GM12875 (cell line): ENCODE data around the gene ZNF23.
A peak's percentile ranks its signal among the peaks of the same experiment; 100 is the strongest.

Experiments used
- H3K4me3 ChIP-seq: one replicate; pipeline ENCODE4 v1.5.1; 2011; ENCODE audit warnings: low read depth, low read length, control low read depth
- TF ChIP-seq, protein P1 (sequence below): IDR thresholded peaks from 2 replicates; pipeline ENCODE4 v1.5.1; 2011; ENCODE audit warnings: low read depth, mild to moderate bottlenecking, control low read depth, inconsistent platforms, low read length, moderate library complexity, borderline replicate concordance; ENCODE audit not compliant: insufficient read depth

Gene ZNF23

DNA sequence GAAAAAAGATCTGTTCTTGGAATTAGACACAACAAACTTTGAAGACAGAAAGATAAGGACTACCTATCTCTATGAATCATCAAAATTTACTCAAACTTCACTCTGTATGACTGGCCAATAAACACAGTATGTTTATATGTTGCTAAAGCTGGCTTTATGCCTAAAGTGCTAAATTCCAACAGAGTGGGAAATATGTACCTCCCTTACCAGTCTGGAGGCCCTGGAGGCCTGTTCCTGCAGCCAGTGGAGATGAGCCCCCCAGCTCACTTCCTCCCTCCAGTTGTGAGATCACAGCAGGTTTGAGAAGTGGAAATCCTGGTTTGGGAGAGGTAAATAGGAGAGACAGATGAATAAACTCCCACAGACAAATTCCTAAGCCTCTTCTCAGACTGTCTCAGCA, 9.0 kb downstream of the ZNF23 start:
- TF ChIP-seq, protein P1, sequence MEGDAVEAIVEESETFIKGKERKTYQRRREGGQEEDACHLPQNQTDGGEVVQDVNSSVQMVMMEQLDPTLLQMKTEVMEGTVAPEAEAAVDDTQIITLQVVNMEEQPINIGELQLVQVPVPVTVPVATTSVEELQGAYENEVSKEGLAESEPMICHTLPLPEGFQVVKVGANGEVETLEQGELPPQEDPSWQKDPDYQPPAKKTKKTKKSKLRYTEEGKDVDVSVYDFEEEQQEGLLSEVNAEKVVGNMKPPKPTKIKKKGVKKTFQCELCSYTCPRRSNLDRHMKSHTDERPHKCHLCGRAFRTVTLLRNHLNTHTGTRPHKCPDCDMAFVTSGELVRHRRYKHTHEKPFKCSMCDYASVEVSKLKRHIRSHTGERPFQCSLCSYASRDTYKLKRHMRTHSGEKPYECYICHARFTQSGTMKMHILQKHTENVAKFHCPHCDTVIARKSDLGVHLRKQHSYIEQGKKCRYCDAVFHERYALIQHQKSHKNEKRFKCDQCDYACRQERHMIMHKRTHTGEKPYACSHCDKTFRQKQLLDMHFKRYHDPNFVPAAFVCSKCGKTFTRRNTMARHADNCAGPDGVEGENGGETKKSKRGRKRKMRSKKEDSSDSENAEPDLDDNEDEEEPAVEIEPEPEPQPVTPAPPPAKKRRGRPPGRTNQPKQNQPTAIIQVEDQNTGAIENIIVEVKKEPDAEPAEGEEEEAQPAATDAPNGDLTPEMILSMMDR: no peak
- no peak overlapping the region for H3K4me3 ChIP-seq

DNA sequence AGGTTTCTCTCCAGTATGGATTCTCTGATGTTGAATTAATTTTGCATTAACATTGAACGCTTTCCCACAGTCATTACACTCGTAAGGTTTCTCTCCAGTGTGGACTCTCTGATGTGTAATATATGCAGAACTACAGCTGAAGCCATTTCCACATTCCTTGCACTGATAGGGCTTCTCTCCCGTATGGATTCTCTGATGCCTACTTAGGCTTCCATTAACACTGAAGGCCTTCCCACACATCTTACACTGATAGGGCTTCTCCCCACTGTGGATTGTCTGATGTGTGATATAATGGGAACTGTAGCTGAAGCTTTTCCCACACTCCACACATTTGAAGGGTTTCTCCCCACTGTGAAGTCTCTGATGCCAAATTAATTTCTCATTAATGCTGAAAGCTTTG, 13.0 kb downstream of the ZNF23 start:
- no peak overlapping the region for H3K4me3 ChIP-seq
- TF ChIP-seq, protein P1: no peak

DNA sequence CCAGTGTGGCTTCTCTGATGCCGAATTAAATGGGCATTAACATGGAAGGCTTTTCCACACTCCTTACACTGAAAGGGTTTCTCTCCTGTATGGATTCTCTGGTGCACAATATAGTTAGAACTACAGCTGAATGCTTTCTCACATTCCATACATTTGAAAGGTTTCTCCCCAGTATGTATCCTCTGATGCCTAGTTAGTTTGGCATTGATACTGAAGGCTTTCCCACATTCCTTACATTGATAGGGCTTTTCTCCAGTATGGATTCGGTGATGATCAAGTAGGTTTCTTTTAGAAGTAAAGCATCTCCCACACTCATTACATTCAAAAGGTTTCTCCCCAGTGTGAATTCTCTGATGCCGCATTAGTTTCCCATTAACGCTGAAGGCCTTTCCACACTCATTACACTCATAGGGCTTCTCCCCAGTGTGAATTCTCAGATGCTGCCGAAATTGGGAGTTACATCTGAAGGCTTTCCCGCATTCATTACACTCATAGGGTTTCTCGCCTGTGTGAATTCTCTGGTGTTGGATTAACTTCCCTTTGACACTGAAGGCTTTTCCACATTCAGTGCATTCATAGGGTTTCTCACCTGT, 13.7 kb downstream of the ZNF23 start:
- TF ChIP-seq, protein P1: no peak
- no peak overlapping the region for H3K4me3 ChIP-seq

DNA sequence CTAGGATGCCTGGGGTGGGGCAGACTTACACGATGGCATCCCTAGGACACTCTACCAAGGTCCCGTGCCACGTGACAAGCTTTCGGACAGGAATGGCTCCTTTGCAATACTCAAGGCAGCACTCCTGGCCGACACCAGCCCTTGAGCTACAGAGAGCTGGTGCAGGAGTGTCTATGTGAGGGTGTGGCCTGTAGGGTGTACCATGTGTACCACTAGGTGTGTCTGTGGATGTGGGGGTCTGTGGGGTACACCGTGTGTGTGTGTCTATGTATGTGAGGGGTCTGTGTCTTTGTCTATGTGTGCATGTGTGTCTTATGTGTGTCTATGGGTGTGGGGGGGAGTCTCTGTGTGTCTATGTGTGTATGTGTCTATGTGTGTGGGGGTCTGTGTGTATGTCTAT, 18.3 kb downstream of the ZNF23 start:
- TF ChIP-seq, protein P1: no peak
- no peak overlapping the region for H3K4me3 ChIP-seq

DNA sequence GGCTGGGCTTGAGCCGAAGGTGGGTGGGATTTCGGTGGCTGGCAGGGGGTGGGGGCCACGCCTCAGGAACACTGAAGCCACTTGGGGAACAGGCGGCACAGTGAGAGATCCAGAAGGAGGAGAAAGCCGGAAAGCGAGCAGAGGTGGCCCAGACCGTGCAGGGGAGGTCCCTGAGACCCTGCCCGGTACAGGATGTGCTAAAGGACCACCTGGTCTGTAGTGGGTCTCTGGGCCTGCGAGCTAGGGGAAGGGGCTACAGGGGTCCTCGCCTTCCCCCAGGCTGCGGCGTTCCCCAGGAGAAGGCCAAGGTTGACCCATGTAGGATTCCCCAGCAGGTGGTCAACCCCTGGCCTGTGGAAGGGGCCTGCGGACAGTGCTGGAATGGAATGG, 20.0 kb downstream of the ZNF23 start, which contains the start of gene TLE7:
TSS of gene TLE7 (minus strand) at position 4 of the 390 bp plus-strand sequence. CDS start 8,730 bp downstream, outside the sequence.
- no peak within 1 kb of the TSS for H3K4me3 ChIP-seq
- TF ChIP-seq, protein P1: no peak

DNA sequence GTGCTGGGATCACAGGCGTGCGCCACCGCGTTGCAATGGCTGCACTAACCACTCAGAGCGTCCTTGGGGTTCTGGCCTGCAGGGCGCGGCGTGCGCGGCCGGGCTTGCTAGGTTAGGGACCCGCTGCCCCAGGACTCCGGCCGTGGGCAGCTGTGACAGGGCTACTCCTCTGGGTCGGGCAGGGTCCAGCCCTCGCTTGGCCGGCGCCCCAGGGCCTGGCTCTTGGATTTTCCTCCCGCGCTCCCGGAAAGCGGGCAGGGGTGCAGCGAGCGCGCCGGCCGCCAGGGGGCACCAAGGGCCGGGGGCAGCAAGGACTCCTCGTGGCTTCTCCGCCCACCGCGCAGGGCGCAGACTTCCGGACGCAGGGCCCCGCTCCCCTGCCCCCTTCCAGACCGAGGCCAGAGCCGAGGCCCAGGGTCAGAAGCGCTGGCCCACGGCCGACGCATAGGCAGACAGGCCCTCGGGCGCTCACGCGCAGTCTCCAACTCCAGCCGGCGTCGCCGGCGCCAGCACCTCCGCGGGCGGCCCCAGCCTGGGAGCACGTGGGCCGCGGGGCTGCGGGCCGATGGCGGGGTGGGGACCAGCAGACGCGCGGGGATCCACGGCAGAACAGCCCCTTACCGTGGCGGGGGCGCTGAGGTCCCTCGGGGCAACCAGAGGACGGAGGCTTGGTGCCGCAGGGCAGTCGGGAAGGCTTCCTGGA, 20.5 kb downstream of the ZNF23 start:
- no peak overlapping the region for H3K4me3 ChIP-seq
- TF ChIP-seq, protein P1: 0 out of 2 replicates have a peak, but pooled peaks have one; percentile 13

DNA sequence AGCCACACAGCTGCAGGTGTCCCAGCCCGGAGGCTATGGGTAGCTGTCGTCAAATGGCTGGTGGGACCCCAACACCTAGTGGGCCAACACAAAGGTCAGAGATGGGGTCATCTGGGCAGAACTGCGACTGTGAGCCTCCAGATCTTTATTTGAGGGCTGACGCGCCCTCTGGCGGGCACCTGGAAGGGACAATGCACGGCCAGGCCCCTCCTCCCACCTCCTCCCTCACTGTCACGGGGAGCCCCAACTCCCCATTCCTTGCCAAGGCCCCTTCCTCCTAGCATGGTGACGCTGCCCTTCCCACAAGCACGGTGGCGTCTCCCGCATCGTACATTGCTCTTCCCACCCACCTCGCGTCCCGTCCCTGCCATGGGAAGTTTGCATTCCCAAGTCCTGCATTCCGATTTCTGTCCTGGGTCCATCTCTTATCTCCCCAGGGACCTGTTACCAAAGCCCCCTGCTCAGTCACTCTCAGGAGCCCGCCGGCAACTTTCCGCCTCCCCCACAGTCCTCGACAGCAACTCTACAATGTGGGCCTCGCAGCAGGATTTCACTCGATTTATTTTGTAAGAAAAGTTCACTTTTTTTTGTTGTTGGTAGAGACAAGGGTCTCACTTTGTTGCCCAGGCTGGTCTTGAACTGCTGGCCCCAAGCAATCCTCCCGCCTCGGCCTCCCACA, 21.2 kb downstream of the ZNF23 start:
- no peak overlapping the region for H3K4me3 ChIP-seq
- TF ChIP-seq, protein P1: peak; percentile 13; the same call in 1 of the 2 replicates
